ENCODE results near the gene NXN. TPM values are rescaled to one million over a fixed set of nuclear protein-coding genes. Genes with fewer than 3 reads are reported as not detected.
A peak's percentile ranks its signal among the peaks of the same experiment; 100 is the strongest.
"Not testable (repeated sequence)": the region's sequence is repeated elsewhere in the genome, so short reads cannot be mapped to it uniquely, and the experiment has no call there.

NXN gene
- polyA plus RNA-seq, 4 donors = 33.3 to 42.1 (median 38.8) TPM

- no peak for DNase-seq (ENCODE audit: low read depth in 4 of 4, low spot score in 3 of 4)
Observed at GRCh38 chr17:1007310-1008007, 27.9 kb upstream of the NXN start.

GRCh38 chr17:1006054-1006453 lies 26.5 kb upstream of the NXN start:
- DNase-seq (ENCODE audit: low read depth in 4 of 4, low spot score in 3 of 4) = no peak

GRCh38 chr17:1005361-1005946 lies 25.9 kb upstream of the NXN start:
- DNase-seq (ENCODE audit: low read depth in 4 of 4, low spot score in 3 of 4) = no peak

- no peak for DNase-seq (ENCODE audit: low read depth in 4 of 4, low spot score in 3 of 4)
Observed at GRCh38 chr17:1004769-1005295, 25.3 kb upstream of the NXN start.

- DNase-seq (ENCODE audit: low read depth in 4 of 4, low spot score in 3 of 4) = no peak
Observed at GRCh38 chr17:1003972-1004768, 24.6 kb upstream of the NXN start.

- DNase-seq (ENCODE audit: low read depth in 4 of 4, low spot score in 3 of 4) = no peak
Observed at GRCh38 chr17:1003633-1003971, 24.0 kb upstream of the NXN start.

- no peak for DNase-seq (ENCODE audit: low read depth in 4 of 4, low spot score in 3 of 4)
Observed at GRCh38 chr17:1002771-1003555, 23.4 kb upstream of the NXN start.

- no peak for DNase-seq (ENCODE audit: low read depth in 4 of 4, low spot score in 3 of 4)
Observed at GRCh38 chr17:1002412-1002753, 22.8 kb upstream of the NXN start.

- DNase-seq (ENCODE audit: low read depth in 4 of 4, low spot score in 3 of 4) = no peak
Observed at GRCh38 chr17:1001640-1002411, 22.2 kb upstream of the NXN start.

GRCh38 chr17:1000597-1001461 lies 21.3 kb upstream of the NXN start:
- no peak for DNase-seq (ENCODE audit: low read depth in 4 of 4, low spot score in 3 of 4)

- DNase-seq (ENCODE audit: low read depth in 4 of 4, low spot score in 3 of 4) = no peak
Observed at GRCh38 chr17:998111-998510, 18.5 kb upstream of the NXN start.

GRCh38 chr17:996554-997344 lies 17.2 kb upstream of the NXN start, which contains the start of gene TIMM22:
Gene TIMM22 (plus strand): TSS chr17:997129. CDS start chr17:997143, 14 bp downstream.
- DNase-seq (ENCODE audit: low read depth in 4 of 4, low spot score in 3 of 4) = peak; percentile 93 to 96 (median 94)

- DNase-seq (ENCODE audit: low read depth in 4 of 4, low spot score in 3 of 4) = not testable (repeated sequence)
Observed at GRCh38 chr17:995324-995723, 15.7 kb upstream of the NXN start.

- DNase-seq (ENCODE audit: low read depth in 4 of 4, low spot score in 3 of 4) = no peak
Observed at GRCh38 chr17:992933-993332, 13.4 kb upstream of the NXN start.

- DNase-seq (ENCODE audit: low read depth in 4 of 4, low spot score in 3 of 4) = no peak
Observed at GRCh38 chr17:988561-988960, 9.0 kb upstream of the NXN start.

- DNase-seq (ENCODE audit: low read depth in 4 of 4, low spot score in 3 of 4) = no peak
Observed at GRCh38 chr17:987931-988330, 8.4 kb upstream of the NXN start.

- DNase-seq (ENCODE audit: low read depth in 4 of 4, low spot score in 3 of 4) = no peak
Observed at GRCh38 chr17:986322-986929, 6.8 kb upstream of the NXN start.

- DNase-seq (ENCODE audit: low read depth in 4 of 4, low spot score in 3 of 4) = no peak
Observed at GRCh38 chr17:983921-984320, 4.3 kb upstream of the NXN start.
